ENCODE data around the gene ZNF184.
A peak's percentile ranks its signal among the peaks of the same experiment; 100 is the strongest.
"Not testable (repeated sequence)": the region's sequence is repeated elsewhere in the genome, so short reads cannot be mapped to it uniquely, and the experiment has no call there.

Gene ZNF184

DNA sequence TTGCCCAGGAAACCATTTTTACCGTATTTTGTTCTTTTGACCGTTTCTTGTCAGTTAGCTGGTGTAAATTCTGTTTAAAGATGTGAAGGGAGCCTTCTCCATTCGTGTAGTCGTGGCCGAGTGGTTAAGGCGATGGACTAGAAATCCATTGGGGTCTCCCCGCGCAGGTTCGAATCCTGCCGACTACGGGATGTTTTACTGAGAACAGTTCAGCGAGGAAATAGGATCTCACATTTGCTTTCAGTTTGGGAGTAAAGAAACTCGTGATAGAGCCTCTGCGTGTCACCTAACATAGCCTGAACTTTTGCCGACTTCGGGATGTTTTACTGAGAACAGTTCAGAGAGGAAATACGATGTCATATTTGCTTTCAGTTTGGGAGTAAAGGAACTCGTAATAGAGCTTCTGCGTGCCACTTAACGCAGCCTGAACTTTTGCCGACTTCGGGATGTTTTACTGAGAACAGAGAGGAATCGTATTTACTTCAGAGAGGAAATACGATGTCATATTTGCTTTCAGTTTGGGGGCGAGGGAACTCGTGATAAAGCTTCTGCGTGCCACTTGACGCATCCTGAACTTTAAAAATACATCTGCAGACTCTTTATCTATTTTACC lies 5.9 kb upstream of the ZNF184 start:
- DNase-seq: peak; percentile 96

DNA sequence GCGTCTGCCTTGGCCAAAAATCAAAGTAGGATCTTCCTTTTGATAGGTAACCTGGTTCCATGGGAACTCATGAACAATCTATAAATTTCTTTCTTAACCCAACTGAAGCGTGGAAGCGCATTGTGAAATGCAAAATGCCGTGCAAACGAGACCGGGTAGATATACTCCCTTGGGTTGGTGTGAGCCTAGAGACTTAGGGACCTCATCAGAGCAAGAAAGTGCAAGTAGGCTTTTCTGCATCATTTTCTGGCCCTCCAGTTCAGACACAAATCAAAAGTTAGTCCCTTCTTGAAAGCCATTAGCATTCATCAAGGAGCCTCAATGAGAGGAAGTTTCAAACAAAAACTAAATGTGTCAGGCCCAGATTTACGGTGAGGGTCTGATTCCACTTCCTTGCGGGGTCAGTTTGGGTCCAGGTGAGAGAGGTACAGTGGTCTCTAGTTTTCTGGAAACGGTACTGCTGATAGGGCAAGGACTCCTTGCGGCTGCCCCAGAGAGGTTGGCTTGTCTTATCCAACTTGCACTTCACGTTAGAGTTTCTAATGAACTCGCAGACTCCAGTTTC lies 5.3 kb upstream of the ZNF184 start:
- no peak for DNase-seq

DNA sequence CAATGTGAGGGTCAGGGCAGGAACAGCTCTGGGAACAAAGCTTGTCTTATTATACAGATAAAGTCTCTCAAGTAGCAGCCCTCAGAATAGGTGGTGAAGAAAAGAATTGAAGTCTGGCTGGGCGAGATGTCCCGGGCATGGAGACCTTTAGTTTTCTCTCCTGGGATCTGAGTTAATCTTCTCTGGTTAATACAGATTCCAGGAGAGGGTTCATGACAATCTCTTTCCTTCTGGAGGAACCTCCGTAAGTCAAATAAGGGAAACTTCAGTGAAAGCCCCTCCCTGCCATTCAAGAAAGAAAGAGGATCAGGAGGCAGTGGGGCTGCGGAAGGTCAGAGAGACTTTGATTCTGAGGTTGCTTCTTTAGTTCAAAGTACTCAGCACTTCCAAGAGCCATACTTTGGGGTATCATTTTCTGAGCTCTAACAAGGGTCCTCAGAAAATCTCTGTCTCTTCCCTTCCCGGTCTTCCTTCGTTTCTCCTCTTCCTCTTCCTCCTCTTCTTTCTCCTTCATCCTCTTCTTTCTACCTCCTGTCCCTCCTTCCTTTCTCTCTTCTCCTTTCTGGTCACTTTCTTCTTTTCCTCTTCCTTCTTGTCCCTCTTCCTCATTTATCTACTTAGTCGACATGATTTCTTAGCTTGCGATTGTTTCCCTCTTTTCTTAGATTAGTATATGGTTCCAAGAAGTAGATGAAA lies 4.6 kb upstream of the ZNF184 start:
- DNase-seq: no peak

DNA sequence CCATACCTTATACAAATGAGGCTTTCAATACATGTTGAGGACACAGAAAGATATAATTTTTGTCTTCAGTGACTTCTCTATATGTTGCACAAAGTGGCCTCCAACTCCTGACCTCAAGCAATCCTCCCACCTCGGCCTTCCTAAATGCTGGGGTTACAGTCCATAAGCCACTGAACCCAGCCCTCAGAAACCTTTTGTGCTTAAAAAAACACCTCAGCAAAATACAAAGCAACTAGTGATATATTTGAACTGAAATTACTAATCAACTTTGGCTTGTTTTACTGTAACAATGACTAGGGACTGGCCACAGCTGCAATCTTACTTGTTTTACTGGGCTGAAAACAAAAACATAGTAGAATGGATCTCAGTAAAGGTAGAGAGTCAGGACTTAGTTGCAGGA lies 3.2 kb upstream of the ZNF184 start:
- DNase-seq: no peak

DNA sequence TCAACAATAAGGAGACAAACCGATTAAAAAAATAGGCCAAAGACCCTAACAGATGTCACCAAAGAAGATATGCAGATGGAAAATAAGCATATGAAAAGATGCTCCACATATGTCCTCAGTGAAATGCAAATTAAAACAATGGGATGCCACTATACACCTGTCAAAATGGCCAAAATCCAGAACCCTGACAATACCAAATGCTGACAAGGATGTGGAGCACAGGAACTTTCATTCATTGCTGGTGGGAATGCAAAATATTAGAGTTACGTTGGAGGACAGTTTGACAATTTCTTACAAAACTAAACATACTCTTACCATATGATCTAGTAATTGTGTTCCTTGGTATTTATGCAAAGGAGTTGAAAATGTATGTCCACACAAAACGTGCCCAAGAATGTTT lies 1.8 kb upstream of the ZNF184 start:
- DNase-seq: no peak

DNA sequence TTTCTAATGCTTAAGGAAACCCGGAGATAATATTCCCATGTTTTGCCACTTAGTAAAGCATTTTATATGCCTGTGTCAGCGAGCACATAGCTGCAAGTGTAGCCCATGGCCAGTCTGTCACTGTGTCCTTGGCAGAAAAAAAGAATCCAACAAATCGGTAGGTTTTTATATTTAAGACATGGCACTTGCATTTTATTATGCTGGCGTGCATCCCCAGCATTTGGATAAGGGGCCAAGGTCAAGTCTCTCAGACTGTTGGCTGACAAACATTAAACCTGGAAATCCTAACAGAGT lies 1.2 kb upstream of the ZNF184 start:
- no peak for DNase-seq

DNA sequence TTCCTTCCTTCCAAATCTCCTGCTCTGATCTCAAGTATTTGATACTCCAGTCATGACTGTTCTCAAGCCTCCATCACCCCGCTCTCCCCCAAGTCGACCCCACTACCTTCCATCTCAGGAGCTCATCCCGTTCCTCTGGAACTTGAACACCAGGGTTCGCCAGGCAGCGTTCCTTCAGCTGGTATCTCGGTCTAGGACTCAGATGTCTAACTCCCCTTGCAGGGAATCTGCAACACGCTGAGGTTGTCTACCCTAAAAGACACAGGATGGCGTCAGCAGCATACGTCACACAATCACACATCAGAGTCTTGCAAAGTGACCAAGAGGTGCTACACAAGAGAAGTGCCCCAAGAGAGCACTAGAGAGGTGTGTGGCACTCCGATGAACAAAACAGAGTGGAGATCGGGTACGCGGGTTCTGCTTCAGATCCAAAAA lies 706 bp downstream of the ZNF184 start:
- peak; percentile 72 for DNase-seq

DNA sequence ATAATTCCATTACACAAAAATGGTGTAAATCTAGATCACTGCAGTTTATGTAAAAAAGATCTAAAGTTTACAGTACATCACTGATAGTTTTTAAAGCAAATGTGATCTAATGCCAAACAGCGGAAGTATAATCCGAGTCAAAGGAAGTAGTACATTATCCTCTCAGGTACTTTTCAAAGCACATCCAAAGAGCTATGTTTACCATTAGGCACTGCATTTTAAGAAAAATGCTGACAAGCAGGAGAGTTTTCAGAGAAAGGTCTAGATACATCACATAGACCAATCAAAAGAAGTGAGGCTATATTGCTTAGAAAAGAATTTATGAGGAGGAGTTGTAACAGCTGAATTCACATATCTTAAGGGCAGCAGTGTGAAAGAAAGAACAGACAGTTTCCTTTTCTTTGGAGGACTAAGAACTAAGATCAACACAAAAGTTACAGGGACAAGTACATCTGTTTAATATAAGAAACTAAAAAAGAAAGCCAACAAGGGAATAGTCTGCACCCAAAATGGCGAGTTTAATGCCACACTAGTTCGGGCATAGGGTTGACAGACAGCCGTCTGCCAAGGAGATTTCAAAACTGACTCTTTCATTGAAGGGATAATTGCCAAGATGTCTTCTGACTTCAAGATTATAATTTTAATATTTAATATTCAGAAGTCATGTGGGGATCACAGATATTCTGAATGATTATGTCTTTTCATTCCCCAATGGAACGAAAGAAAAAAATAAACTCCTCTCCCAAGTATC lies 1.4 kb downstream of the ZNF184 start:
- no peak for DNase-seq

DNA sequence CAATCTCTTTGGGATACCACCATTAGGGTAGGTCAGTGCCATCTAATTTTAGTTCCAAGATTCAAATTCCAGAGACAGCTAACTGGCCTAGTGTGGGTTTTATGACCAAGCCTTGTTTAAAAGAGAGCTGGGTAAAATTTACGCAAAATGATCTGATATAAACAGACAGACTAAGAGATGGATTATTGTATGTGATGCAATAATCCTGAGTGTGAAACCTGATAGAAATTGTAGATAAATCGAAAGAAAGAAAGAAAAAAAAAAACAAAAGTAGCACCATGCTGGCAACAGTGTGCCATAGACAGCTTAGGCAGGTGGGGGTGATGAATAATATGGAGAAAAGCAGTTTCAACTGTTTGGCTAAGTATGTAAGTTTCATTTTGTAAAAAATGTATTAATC lies 2.9 kb downstream of the ZNF184 start:
- no peak for DNase-seq

DNA sequence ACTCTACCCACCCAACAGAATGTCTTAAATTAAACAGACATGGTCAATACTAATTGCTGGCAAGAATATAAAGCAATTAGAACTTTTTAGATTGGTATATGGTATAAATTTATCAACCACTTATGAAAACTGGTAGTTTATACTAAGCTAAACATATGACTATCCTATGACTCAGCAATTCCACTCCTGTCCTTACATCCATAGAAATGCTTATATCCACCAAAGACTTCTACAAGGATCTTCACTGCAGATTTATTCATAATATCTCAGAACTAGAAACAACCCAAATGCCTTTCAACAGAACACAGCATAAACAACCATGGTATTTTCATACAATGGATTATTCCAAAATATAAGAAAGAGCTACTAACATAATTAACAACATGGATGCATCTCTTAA lies 4.6 kb downstream of the ZNF184 start:
- DNase-seq: no peak

DNA sequence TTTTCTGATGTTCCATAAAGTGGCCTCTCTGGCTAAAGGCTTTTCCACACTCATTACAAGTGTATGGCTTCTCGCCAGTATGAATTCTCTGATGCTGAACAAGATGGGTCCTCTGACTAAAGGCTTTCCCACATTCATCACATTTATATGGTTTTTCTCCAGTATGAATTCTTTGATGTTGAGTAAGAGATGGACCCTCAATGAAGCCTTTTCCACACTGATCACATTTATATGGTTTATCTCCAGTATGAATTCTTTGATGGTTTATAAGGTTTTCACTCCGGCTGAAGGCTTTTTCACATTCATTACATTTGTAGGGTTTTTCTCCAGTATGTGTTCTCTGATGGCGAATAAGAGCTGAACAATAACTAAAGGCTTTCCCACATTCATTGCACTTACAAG lies 20.4 kb downstream of the ZNF184 start:
- no peak for DNase-seq

DNA sequence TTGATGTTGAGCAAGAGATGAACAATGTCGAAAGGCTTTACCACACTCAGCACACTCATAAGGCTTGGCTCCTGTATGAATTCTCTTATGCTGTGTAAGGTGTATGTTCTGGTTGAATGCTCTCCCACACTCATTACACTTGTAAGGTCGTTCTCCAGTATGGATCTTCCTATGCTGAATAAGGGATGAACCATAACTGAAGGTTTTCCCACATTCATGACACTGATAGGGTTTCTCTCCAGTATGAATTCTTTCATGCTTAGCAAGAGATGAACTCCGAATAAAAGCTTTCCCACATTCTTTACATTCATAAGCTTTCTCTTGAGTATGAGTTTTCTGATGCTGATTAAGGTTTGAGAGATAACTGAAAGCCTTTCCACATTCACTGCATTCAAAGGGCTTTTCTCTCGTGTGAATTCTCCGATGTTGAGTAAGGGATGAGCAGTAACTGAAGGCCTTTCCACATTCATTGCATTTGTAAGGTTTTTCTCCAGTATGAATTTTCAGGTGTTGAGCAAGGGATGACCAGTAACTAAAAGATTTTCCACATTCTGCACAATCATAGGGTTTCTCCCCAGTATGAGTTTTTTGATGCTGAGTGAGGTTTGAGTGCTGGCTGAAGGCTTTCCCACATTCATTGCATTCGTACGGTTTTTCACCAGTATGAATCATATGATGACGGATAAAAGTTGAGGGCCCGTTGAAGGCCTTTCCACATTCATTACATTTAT lies 21.1 kb downstream of the ZNF184 start:
- DNase-seq: no peak

DNA sequence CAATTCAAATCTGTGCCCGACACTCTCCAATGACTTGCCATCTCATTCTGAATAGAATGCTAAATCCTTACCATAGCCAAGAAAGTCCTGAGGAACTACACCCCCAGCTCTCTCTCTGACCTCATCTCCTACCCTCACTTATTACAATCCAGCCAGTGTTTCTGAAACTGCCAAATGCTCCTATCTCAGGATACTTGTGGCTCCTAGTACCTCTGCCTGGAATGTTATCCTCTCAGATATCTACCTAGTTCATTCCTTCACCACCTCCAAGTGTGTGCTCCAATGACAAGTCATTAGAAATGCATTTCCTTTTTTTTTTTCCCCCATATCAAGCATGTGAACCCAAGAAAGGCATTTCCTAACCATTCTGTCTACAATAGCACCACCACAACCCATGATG lies 24.4 kb downstream of the ZNF184 start:
- DNase-seq: no peak

DNA sequence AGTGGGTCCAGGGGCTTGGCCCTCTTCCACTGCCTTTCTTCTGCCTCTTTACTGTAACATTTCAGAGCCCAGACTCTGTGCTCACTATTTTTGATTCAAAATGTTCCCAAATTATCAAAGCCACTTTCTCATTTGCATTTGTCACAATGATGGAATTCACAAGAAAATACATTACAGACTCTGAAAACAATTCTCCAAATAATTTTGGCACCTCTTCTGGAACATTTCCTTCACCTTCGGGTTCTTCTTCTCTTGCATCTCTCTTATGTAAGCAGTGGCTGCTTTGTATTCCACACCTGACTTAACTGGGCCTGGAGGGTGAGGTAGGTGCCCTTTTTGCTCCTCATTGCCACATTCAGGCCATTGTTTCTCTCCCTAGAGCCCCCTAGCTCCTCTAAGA lies 30.0 kb downstream of the ZNF184 start:
- DNase-seq: no peak

DNA sequence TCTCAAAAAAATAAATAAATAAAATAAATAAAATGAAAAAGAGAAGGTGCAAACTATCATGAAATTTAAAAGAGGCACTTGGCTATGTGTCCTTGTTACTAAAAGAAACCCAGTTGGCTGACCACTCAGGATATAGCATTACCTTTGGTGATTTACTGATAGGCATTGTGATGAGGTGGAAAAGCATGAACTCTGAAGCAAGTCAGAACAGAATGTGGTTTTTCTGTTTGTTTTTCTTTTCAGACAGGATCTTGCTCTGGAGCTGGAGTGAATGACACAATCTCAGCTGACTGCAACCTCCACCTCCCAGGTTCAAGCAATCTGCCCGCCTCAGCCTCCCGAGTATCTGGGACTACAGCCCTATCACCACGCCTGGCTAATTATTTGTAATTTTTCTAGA lies 31.9 kb downstream of the ZNF184 start:
- DNase-seq: no peak

DNA sequence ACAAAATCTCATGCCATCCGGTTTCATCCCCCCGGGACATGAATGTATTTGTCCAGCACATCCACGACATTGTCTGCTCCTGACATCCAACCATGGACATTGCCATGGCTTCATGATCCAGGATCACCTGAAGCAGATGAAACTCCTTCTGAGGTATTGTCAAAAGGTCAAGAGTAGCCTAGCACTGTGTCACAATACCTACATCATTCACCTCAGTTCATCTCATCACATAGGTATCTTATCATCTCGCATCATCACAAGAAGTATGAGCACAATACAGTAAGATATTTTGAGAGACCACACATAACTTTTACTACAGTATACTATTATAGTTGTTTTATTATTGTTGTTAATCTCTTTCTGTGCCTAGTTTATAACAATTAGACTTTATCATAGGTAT lies 33.5 kb downstream of the ZNF184 start:
- no peak for DNase-seq

DNA sequence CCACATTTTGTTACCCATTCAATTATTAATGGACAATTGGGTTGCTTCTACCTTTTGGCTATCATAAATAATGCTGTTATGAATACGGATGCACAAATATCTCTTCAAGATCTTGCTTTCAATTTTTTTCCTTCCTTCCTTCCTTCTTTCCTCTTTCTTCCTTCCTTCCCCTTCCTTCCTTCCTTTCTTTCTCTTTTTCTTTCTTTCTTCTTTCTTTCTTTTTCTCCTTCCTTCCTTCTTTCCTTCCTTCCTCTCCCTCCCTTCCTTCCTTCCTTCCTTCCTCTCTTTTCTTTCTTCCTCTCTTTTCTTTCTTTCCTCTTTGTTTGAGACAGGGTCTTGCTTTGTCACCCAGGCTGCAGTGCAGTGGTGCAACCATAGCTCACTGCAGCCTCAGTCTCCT lies 39.2 kb downstream of the ZNF184 start:
- no peak for DNase-seq

DNA sequence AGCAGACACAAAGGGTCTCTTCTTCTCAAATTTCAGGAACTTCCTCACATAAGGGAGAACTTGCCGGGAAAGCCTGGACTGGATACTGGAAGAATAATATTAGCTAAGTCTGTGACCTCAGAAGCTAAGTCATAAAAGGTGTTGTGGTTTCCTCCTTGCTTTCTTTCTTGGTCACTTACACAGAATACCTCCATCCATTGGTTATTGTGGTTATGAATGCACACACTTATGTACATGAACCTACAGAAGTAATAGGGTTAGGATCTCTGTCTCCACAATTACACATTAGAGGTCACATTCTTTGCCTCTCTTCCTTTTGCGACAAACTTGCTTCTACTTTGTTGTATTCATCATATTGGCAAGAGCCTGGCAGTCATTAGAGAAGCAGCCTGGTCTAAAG lies 43.9 kb downstream of the ZNF184 start:
- DNase-seq: no peak

DNA sequence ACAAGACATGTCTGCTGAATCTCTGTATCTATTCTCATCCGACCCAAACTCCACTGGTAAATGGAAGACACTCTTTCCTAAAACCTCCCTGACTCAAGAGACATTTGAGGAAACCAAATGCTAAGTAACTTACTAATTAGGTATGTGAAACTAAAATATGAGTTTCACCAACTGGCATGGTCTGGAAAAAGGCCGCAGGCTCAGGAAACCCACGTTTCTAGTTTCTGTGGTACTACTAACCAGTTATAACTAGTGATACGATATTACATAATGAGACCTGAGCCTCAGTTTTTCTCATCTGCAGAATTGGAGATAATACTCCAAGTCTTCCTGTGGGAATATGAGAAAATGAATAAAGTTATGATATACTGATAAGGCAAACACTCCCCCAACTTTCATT lies 44.4 kb downstream of the ZNF184 start:
- no peak for DNase-seq

DNA sequence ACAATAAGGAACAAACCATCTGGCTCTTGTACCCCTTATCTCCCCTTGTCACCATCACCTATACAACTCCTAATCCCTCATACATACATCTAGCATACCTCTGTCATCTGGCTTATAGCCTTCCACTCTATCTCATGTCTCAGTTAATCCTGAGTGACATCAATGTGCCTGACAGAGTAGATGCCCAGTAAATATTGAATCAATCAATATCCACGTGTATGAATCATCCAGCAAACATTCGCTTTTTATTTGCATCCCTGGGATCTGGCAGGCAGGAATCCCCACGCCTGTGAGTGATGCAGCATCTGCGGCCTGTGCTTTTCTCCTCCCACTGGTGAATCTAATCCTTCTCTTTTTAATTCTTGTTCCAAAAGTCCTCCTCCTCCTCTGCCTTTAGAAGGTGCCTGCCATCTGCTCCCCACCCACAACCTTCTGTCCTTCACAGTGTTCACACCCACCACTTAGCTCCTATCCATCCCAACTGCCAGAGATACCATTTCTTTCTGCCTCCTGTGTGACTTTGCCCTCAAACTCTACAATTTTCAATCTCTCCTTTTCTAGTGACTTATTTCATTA lies 46.8 kb downstream of the ZNF184 start:
- no peak for DNase-seq

DNA sequence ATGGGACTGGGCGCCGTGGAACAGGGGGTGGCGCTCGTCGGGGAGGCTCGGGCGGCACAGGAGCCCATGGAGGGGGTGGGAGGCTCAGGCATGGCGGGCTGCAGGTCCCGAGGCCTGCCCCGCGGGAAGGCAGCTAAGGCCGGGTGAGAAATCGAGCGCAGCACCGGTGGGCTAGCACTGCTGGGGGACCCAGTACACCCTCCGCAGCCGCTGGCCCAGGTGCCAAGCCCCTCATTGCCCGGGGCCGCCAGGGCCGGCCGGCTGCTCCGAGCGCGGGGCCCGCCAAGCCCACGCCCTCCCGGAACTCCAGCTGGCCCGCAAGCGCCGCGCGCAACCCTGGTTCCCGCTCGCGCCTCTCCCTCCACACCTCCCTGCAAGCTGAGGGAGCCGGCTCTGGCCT lies 48.1 kb downstream of the ZNF184 start:
- DNase-seq: not testable (repeated sequence)

DNA sequence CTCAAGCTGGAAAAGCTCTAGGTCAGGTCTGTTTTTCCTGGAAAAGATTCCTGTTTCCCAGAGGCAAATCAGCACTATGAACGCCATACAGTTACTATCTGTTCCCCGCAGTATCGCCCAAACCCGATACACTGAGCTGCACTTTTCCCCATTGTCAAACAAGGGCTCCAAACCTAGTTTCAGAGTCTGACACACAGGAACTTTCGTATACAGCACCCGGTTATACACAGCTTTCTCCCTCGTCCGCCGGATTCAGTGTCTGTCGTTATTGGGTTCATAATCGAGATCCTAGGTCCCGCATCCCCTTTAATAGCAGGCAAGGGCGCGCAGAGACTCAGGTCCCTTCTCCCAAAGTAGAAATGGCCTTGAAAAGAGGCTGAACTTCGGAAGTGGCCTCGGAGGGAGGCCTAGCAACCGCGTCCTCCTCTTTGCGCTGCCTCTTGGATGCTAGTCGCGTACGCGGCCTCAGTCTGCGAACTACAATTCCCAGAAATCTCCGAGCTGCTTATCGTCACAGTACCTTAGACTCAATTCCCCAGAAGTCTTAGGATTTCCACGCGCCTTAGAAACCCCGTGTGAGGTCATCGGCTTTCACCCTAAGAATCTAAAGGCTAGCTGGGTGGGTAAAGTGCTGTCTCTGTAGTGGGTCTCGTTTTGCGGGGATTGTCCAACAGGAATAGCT lies 50.1 kb downstream of the ZNF184 start:
- DNase-seq: no peak

DNA sequence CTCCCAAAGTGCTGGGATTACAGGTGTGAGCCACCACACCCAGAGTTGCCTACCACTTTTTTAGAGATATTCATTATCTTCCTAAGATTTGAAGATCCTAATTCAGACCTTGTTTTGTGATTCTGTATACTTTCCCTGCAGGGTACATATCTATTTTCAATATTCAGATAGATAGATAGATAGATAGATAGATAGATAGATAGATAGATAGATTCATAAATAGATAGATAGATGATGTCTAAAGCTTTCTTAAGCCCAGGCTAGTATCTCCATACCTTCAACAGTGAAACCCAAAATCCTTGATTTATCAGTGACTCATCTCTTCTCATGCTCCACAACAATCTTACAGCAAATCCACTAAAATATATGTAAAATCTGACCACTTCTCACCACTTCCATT lies 53.5 kb downstream of the ZNF184 start:
- no peak for DNase-seq

Measured in right hindlimb (tissue), 1 donor.